OCI-LY3 (cell line): Measurements from ENCODE around the gene TMEM119.

Experiments
- CTCF ChIP-seq: fragments of 200-600, 300-600 bp; sonication (generic); IDR thresholded peaks from 2 replicates; pipeline ENCODE4 v1.5.1; 2014; ENCODE audit warnings: antibody characterized with exemption, low read length, low read depth
- EZH2phosphoT487 ChIP-seq: fragments of 200-600 bp; shearing (Covaris generic); IDR thresholded peaks from 2 replicates; pipeline ENCODE4 v1.6.1; 2018; ENCODE audit warnings: antibody characterized with exemption, mixed run types, low read depth

GRCh38 chr12:108585864-108586263 is 12.0 kb downstream of the TMEM119 start:
- no peak for TF ChIP-seq CTCF
- TF ChIP-seq EZH2phosphoT487 = no peak
